ENCODE data around the gene MORN1. TPM values are rescaled to one million over a fixed set of nuclear protein-coding genes. Genes with fewer than 3 reads are reported as not detected.

MORN1 gene
- total and polyA plus RNA-seq, 2 of the 4 experiments (the other 2 are of a cell fraction) = 3.0 to 4.2 TPM

DNA sequence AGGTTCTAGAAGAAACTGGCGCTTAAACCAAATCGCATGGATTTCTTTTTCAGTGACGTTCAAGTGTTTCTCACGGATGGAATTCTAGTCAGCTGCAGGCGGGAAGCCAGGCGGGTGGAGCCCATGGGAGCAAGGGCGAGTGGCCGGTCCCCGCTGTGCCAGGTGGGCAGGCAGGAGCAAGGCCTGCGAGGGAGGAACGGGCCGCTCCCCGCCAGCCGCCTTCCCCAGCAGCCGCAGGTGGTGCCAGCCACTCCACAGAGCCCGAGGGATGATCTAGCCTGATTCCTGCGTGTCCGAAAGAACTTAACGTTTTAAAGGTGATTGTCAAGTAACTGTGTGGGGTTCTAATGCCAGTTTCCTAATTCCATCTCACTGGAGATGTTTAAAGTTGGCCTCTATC, 11.9 kb upstream of the MORN1 start:
- Histone ChIP-seq H3K14ac (replicated peaks; ENCODE audit: low read depth, low read length) (no peak overlapping the region), H4K91ac (ENCODE audit: insufficient read depth, low read depth, low read length) (no peak overlapping the region), H3K56ac (ENCODE audit: extremely low read depth, insufficient read depth, low read length) (no peak overlapping the region), H3K4ac (ENCODE audit: low read depth, low read length) (no peak overlapping the region), H3K9me1 (ENCODE audit: insufficient read depth, low read length) (no peaks in the 10 kb centered on the region), H3K9me3 (ENCODE audit: control insufficient read depth, insufficient read depth, low read length) (no peaks in the 10 kb centered on the region), H4K5ac (ENCODE audit: low read depth, low read length) (no peak overlapping the region), H3K27me3 (ENCODE audit: control insufficient read depth, insufficient read depth, low read length) (no peaks in the 10 kb centered on the region), H3K23ac (ENCODE audit: low read depth, low read length) (no peak overlapping the region), H2AK5ac (ENCODE audit: low read depth, low read length) (no peak overlapping the region), H3K4me2 (ENCODE audit: low read depth, low read length) (no peak overlapping the region), H3K27ac (ENCODE audit: insufficient read depth, low read length) (no peak overlapping the region), H2BK15ac (ENCODE audit: low read depth, low read length) (no peak overlapping the region), H3K18ac (ENCODE audit: low read depth, low read length) (no peak overlapping the region), H3K36me3 (ENCODE audit: control insufficient read depth, insufficient read depth, low read length) (peaks cover 84% of the 10 kb centered on the region), H3K9ac (ENCODE audit: low read depth, low read length) (no peak overlapping the region), H2BK120ac (ENCODE audit: low read depth, low read length) (no peak overlapping the region), H3K4me3 (ENCODE audit: insufficient read depth, low read depth, low read length) (no peak overlapping the region), H2BK20ac (ENCODE audit: low read depth, low read length) (no peak overlapping the region), H2AK9ac (replicated peaks; ENCODE audit: low read depth, low read length, poor library complexity) (no peak overlapping the region), H3K79me1 (ENCODE audit: low read depth in 1 of 2, low read length in 2 of 2) (peaks cover 21 to 60% of the 10 kb centered on the region in 2 experiments; a peak in 3 of 4 replicates), H4K8ac (ENCODE audit: low read depth in 2 of 2, low read length in 2 of 2) (no peak overlapping the region), H2AFZ (replicated peaks; ENCODE audit: low read length, poor library complexity) (no peak overlapping the region), H4K20me1 (ENCODE audit: insufficient read depth, low read length) (peaks cover 40% of the 10 kb centered on the region), H2BK5ac (ENCODE audit: low read depth, low read length, poor library complexity, severe bottlenecking) (no peak overlapping the region), H3K4me1 (ENCODE audit: control insufficient read depth, insufficient read depth, low read length) (peaks cover 8% of the 10 kb centered on the region)
- DNase-seq (no peak), ATAC-seq (ENCODE audit: low read depth) (no peak)
- in situ Hi-C loops (cut with MboI; ENCODE audit: low sequenced_read_pairs) = loop anchor here (25.0 kb wide), 1 partner anchor 909 kb away; no protein-coding TSS in a partner anchor
- dilution Hi-C loops (cut with HindIII; ENCODE audit: low sequenced_read_pairs, unreplicated experiment) = no loop called here
- 95% methylated on average over 6 of the region's 19 CpGs; no CpG with 5 or more reads in 1 of the 2 experiments for WGBS, 2 experiments (ENCODE audit: extremely low coverage in 2 of 2, insufficient read length in 1 of 2)
- TF ChIP-seq MAFK (IDR thresholded peaks at IDR 0.05; ENCODE audit: low read depth, low read length) (no peak), RAD21 (IDR thresholded peaks at IDR 0.05; ENCODE audit: low read length) (no peak), BHLHE40 (IDR thresholded peaks at IDR 0.05; ENCODE audit: low read depth, low read length) (no peak), SMC3 (IDR thresholded peaks at IDR 0.05; ENCODE audit: low read depth, low read length) (no peak), CEBPB (IDR thresholded peaks at IDR 0.05; ENCODE audit: low read depth, low read length) (no peak), RFX5 (IDR thresholded peaks at IDR 0.05; ENCODE audit: low read depth, low read length) (no peak), MXI1 (IDR thresholded peaks at IDR 0.05; ENCODE audit: borderline replicate concordance, low read depth, low read length) (no peak), CTCF (conservative IDR thresholded peaks at IDR 0.05; ENCODE audit: low read depth, low read length) (no peak), RCOR1 (IDR thresholded peaks at IDR 0.05; ENCODE audit: insufficient replicate concordance, low read length) (no peak), MAZ (IDR thresholded peaks at IDR 0.05; ENCODE audit: borderline replicate concordance, low read depth, low read length) (no peak)
- TF ChIP-seq, protein P1, sequence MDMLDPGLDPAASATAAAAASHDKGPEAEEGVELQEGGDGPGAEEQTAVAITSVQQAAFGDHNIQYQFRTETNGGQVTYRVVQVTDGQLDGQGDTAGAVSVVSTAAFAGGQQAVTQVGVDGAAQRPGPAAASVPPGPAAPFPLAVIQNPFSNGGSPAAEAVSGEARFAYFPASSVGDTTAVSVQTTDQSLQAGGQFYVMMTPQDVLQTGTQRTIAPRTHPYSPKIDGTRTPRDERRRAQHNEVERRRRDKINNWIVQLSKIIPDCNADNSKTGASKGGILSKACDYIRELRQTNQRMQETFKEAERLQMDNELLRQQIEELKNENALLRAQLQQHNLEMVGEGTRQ (IDR thresholded peaks at IDR 0.05; ENCODE audit: low read depth, low read length) = no peak
- TF ChIP-seq, protein P2, sequence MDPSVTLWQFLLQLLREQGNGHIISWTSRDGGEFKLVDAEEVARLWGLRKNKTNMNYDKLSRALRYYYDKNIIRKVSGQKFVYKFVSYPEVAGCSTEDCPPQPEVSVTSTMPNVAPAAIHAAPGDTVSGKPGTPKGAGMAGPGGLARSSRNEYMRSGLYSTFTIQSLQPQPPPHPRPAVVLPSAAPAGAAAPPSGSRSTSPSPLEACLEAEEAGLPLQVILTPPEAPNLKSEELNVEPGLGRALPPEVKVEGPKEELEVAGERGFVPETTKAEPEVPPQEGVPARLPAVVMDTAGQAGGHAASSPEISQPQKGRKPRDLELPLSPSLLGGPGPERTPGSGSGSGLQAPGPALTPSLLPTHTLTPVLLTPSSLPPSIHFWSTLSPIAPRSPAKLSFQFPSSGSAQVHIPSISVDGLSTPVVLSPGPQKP (IDR thresholded peaks at IDR 0.05; ENCODE audit: borderline replicate concordance, low read depth, low read length) = no peak
- BruUV-seq (replicated peaks) = TSS peak; percentile 51
- CTCF ChIA-PET = no interaction called here
- POLR2A ChIA-PET (ENCODE audit: unreplicated experiment) = no interaction called here
- intact Hi-C loops (cut with micrococcal nuclease) = no loop called here

Measured in IMR-90 (cell line).